ENCODE results near the gene CROCC.

DNA sequence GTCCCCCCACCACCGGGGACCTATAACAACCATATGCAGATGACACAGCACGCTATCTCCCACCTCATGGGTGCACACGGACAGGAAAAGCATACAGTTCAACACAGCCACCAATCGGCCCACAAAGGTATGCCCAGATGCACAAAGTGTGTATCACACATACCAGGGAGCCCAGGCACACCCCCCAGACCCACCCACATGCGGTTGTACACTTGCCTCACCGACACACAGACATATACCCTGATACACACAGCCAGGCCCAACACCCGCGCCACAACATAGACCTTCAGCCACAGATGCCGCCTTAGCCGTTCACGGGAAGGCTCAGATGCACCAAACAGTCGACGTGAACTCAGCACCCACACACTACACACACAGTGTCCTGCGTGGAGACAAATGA, 5.5 kb downstream of the CROCC start:
- no peak for TF ChIP-seq POLR2A (IDR thresholded peaks at IDR 0.05)
- TF ChIP-seq, protein P1, sequence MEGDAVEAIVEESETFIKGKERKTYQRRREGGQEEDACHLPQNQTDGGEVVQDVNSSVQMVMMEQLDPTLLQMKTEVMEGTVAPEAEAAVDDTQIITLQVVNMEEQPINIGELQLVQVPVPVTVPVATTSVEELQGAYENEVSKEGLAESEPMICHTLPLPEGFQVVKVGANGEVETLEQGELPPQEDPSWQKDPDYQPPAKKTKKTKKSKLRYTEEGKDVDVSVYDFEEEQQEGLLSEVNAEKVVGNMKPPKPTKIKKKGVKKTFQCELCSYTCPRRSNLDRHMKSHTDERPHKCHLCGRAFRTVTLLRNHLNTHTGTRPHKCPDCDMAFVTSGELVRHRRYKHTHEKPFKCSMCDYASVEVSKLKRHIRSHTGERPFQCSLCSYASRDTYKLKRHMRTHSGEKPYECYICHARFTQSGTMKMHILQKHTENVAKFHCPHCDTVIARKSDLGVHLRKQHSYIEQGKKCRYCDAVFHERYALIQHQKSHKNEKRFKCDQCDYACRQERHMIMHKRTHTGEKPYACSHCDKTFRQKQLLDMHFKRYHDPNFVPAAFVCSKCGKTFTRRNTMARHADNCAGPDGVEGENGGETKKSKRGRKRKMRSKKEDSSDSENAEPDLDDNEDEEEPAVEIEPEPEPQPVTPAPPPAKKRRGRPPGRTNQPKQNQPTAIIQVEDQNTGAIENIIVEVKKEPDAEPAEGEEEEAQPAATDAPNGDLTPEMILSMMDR (IDR thresholded peaks at IDR 0.05): no peak

All from uterus (tissue), 2 donors.